Activated T-cell treated with anti-CD3 and anti-CD28 coated beads for 48 hours (primary cell): ENCODE results near the gene CHST8.
A peak's percentile ranks its signal among the peaks of the same experiment; 100 is the strongest.

Experiments
- DNase-seq: peaks from one replicate; pipeline ENCODE4 v3.0.0-alpha.2; 2020; ENCODE audit warnings: low read depth

The CHST8 gene

DNA sequence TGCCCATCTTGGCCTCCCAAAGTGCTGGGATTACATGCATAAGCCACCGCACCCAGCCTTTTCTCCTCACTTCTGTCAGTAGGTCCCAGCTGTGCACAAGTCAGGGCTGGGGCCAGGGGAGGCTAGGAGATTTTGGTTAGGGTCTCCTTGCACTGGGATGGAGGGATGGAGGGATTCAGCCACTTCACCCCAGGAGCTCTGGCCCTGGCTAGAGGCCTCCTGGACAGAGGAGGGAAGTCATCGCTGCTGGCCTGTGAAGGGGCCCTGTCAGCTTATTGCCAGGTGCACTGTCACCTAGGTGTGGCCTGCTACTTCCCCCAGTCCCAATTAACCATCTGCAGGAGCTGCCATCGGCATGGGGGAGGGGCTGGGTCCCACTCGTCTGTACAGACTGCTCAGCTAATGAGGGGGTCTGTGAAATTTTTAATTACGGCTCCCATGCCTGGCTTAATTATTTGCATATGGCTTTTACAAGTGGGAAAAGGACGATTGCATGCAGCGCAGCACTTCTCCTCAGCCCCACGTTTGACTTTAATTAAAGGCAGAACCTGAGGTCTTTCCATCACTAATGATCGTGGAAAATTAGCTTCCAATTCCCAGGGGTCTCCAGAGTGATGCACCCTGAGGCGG is 52.4 kb downstream of the CHST8 start:
- DNase-seq, result no peak

DNA sequence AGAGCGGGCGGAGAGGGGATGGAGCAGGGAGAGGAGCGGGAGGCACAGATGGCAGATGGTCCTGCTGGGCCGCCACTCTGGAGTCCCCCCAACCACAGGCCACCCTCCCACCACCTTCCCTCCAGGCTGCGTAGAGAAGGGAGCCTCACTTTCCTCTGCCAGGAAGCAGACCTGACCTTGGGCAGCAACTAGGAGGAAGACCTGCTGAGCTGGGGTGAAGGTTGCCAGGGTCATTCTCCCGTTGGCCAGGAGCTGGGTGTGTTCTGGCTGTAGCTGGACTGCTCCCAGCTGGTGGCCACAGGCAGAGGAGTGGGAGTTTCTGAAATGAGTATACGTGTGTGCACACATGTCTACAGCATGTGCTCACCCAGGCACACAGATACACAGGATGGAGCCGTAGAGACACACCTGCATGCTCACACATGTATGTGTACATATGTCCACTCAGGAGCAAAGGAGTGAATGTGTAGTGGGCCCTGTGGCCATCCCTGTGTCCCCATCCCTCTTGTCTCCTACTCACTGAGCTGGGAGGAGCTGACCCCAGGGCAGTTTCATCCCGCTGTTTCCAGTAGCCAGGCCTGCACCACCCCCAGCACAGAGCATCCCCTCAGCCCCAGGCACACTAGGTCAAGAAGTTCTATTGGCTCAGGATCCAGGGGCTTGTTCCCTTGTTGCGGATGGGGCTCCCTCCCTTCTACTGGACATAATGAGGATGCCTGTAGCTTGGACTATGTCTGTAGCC is 53.0 kb downstream of the CHST8 start:
- no peak for DNase-seq

GRCh38 chr19:33675501-33676124 is 53.9 kb downstream of the CHST8 start:
- no peak for DNase-seq

DNA sequence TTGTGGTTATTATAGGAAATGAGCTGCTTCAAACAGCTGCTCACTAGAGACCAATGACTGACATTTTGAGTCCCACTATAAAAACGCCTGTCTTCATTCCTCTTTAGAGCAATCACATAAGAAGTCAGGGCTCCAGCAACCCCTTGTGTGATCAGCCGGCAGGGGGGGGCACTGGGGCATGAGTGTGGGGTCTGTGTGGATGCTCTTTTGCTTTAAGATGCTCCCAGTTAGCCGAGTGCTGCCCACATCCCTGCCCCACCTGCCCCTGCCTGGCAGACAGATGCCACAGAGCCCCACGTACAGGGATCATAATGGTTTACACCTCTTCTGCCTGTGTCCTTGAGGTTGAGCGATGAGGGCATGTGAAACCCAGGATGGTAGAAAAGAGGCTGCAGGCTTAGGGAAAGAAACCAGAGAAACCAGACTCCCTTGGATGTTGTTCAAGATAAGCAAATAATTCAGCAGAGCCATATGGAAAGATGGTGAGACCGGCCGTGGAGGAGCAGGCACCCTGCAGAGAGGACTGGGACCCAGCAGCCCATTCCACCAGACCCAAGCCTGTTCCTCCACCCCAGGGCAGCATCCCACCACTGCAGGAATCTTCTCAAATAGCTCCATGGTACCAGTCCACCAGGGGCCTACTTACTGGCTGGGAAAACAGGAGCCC is 55.4 kb downstream of the CHST8 start:
- no peak for DNase-seq

DNA sequence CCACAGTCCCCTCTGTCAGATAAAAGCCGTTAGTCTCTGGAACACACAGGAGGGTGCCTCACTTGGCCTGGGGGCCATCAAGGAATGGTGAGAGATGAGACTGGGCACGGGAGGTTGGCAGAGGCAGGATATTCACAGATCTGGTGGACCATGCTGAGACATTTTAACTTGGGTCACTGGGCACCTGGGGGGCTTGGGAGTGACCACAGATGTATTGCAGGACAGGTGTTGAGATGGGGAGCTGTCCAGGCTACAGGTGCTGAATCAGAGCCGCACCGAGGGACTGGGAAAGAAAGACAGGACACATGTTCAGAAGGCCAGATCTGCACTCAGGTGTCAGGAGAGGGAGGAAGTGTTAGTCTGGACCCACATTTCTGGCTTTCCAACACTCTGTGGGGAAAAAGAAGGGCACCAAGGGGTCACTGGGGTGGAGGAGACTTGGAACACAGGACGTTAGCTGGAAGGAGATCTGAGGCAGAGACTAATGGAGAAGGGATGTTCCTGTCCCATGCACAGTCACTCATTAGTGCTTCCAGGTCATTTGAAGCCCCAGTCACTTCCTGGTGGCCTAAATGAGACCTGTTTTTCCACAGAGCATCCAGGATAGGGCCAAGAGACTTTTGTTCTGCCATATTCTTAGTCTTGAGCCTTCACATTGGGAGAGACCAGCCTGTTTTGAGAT is 56.1 kb downstream of the CHST8 start:
- DNase-seq, result no peak

GRCh38 chr19:33678796-33679585 is 57.2 kb downstream of the CHST8 start:
- no peak for DNase-seq

GRCh38 chr19:33679696-33680095 is 57.9 kb downstream of the CHST8 start:
- no peak for DNase-seq

DNA sequence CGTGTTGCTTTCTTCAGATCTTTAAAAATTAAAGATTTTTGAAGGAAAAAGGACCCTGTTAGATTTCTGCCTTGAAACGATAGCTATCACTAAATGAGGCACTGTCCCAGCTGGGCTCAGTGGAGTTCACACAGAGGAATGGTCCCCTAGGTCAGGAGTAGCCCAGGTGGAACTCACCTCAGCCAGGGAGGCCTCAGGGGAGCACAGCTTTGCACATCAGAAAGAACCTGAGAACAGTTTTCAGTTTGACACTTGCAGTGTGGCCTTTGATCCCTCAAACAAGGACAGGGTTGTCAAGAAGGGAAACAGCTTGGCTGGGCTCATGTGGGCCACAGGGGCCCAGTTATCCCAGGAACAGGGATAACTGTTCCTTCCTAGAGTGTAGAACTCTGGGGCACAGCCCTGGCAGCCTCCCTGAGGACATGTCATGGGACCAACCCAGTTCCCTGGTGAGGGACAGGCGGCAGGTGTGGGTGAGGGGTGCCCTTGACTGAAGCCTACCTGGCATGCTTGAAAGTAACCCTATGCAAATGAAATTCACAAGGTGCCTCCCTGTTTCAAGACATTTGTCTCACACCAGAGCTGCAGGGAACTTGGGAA is 59.4 kb downstream of the CHST8 start:
- no peak for DNase-seq

DNA sequence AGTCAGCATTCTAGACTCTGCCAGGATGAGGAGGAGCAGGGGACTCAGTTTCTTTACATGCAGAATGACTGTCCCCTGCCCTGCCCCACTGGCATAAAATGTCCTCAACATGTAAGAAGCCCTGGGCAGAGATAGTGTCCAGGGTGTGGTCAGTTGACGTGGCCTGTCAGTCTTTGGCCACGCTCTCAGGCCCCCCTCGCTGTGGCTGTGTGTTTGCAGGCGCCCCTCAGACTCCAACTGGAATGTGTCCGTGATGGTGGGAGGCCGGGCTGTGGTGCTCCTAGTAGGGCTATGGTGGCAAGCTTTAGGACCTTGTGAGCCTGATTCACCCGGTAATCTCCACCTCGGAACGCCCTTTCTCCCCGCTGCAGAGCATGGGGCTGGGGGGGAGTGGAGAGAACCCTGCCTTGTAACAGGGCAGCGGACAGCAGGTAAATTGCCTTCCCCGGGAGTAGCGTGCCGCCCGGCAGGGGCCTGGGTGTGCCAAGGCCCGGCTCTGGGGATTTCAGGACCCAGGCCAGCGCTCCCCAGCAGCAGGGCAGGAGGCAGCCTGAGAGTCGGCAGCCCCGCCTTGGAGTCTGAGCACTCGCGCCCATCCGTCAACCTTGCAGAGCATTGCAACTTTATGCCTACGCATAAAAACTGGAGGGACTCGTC is 62.3 kb downstream of the CHST8 start:
- DNase-seq, result peak; percentile 1

DNA sequence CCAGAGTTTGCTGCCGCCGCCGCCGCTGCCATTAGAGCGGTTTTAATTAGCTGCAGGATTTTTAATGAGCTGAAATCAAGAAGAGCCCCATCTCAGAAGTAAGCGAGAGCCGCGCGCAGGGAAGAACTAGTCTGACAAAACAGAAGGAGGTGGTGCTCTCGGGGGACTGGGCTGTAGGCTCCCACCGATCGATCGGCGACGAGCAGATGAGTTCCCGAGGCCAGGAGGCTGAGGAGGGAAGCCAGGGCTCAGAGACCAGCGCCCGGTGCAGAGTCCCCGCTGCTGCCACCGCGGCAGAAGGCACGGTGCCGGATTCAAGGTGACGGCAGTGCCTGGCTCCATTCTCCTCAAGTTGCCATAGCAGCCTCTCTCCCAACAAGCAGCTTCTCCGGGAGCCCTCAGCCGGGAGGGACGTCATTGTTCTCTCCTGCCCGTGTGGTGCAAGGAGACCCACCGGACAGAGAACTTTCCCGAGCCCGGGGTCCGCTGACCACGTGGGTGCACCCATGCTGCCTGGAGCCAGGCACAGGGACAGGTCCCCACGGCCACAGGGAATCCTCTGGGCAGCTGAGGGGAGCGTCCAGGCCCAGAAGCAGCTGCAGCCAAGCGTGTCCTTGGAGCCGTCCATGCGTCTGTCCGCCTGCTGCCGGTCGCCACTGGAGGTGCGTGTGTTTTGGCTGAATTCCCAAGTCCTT is 62.9 kb downstream of the CHST8 start:
- DNase-seq, result no peak

DNA sequence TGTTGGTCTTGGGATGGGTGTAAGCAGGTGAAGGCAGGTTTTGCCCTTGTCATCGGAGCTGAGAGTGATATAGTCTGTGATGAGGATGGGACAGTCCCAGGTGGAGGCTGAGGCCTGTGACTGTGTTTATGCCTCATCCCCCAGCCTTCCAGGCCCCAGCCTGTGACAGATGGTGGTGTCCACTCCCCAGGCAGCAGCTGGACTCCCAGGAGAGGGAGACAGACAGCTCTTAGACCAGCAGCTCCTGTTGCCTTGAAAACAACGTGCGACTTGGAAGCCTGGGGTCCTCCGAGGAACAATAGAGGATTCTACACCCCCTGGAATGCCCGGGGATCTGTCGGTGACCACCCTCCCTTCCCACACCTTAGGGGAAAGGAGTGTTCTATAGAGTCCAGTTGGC is 63.8 kb downstream of the CHST8 start:
- DNase-seq, result no peak

GRCh38 chr19:33686262-33686661 is 64.5 kb downstream of the CHST8 start:
- DNase-seq, result no peak

DNA sequence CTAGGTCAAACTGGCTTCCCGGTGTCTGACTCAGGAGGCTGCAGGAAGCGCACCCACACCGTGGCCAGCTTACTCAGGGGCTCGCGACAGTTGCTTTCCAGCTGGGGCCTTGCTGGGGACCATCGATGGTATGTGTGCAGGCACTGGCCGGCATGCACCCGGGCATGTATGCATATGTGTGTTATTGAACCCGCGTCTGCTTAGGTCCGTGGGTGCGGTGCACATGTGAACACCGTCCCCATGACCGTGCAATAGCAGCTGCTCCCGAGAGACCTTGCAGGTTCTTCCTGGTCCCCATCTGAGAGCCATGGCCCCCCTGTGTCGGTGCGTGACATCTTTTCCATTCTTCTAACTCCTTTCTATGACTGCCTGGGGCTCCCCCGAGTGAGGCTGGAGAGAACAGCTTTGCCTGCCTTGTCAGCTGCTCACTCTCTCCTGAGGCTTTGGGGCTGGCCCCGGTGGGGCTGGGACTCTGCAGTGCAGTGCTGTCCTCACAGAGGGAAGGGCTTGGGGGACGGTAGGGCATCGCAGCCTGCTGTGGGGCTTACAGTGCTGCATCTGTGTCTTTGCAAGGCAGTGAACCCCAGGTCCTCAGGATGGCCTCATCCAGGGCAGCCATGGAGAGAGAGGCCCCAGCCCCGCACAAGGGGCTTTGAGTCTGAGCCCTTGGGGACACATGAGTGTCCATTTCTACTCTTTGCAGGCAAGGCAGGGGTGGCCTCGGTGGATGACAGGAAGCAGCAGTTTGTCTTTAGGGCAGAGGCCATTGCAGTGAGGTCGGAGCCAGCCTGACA is 65.1 kb downstream of the CHST8 start:
- no peak for DNase-seq

- no peak for DNase-seq
These were observed 65.9 kb downstream of the CHST8 start for GRCh38 chr19:33687481-33688170.

GRCh38 chr19:33688171-33688992 is 66.6 kb downstream of the CHST8 start:
- no peak for DNase-seq

GRCh38 chr19:33689138-33689746 is 67.5 kb downstream of the CHST8 start:
- no peak for DNase-seq

GRCh38 chr19:33689868-33690267 is 68.1 kb downstream of the CHST8 start:
- DNase-seq, result no peak
